SW 1271 (cell line): Measurements from ENCODE around the gene AGFG2.

ENCODE experiments used
- DNase-seq, 2 experiments: peaks; one replicate each; lab custom pipeline; 2025; lab: John Stamatoyannopoulos, UW

The AGFG2 gene

GRCh38 chr7:100572949-100573675 is 34.1 kb downstream of the AGFG2 start:
- no peak for DNase-seq

- DNase-seq = no peak
These were observed 34.8 kb downstream of the AGFG2 start, which contains the start of gene SAP25 for GRCh38 chr7:100573691-100574361. Gene SAP25, minus strand, starts transcription at chr7:100573900. Its CDS starts 158 bp downstream, at chr7:100573742.

GRCh38 chr7:100574362-100575205 is 35.6 kb downstream of the AGFG2 start:
- no peak for DNase-seq

GRCh38 chr7:100575206-100575631 is 36.2 kb downstream of the AGFG2 start:
- DNase-seq = no peak

- DNase-seq = no peak
These were observed 36.9 kb downstream of the AGFG2 start for GRCh38 chr7:100575746-100576383.

GRCh38 chr7:100576384-100576993 is 37.5 kb downstream of the AGFG2 start:
- DNase-seq = no peak

- DNase-seq = no peak
These were observed 38.1 kb downstream of the AGFG2 start for GRCh38 chr7:100577103-100577502.

- no peak for DNase-seq
These were observed 38.5 kb downstream of the AGFG2 start for GRCh38 chr7:100577507-100577906.

- no peak for DNase-seq
These were observed 39.5 kb downstream of the AGFG2 start for GRCh38 chr7:100578246-100579183.

- no peak for DNase-seq
These were observed 41.7 kb downstream of the AGFG2 start for GRCh38 chr7:100580466-100581283.

GRCh38 chr7:100582041-100582579 is 43.1 kb downstream of the AGFG2 start:
- no peak for DNase-seq

GRCh38 chr7:100582650-100583049 is 43.6 kb downstream of the AGFG2 start:
- no peak for DNase-seq

- DNase-seq = no peak
These were observed 44.4 kb downstream of the AGFG2 start for GRCh38 chr7:100583132-100584053.

GRCh38 chr7:100584054-100584682 is 45.2 kb downstream of the AGFG2 start:
- no peak for DNase-seq

- no peak for DNase-seq
These were observed 45.9 kb downstream of the AGFG2 start for GRCh38 chr7:100584683-100585510.

- no peak for DNase-seq
These were observed 46.7 kb downstream of the AGFG2 start, which contains the start of gene LRCH4 for GRCh38 chr7:100585511-100586265. Gene LRCH4, minus strand, starts transcription at chr7:100586129. Its CDS starts 29 bp downstream, at chr7:100586100.
